Left lung (tissue), 10 donors: ENCODE data around the gene CXCL13. TPM values are rescaled to one million over a fixed set of nuclear protein-coding genes. Genes with fewer than 3 reads are reported as not detected.

ENCODE experiments used
- ATAC-seq: fragments of 200-7000 bp; cut with Tn5 transposase; one replicate; pipeline ENCODE4 v1.9.1; 2020; ENCODE audit warnings: moderate library complexity
- DNase-seq, 4 donors: peaks; one replicate each; pipeline ENCODE4 v3.0.0-alpha.2; 2013 to 2020
- H3K27ac ChIP-seq, 2 donors: fragments of 200-600 bp; sonication (generic) in 1 of 2; one replicate each; pipeline versions ENCODE4 v1.5.0 to v1.8.0; 2020 to 2021
- H3K27me3 ChIP-seq, 2 donors: fragments of 200-600 bp; sonication (generic) in 1 of 2; one replicate each; pipeline versions ENCODE4 v1.5.0 to v1.8.0; 2020 to 2021
- H3K36me3 ChIP-seq, 2 donors: fragments of 200-600 bp; sonication (generic) in 1 of 2; one replicate each; pipeline versions ENCODE4 v1.5.0 to v1.8.0; 2020 to 2021
- H3K4me1 ChIP-seq, 2 donors: fragments of 200-600 bp; one replicate each; pipeline ENCODE4 v1.8.0; 2021
- H3K4me3 ChIP-seq, 2 donors: fragments of 200-600 bp; sonication (generic) in 1 of 2; one replicate each; pipeline versions ENCODE4 v1.5.0 to v1.8.0; 2020 to 2021; ENCODE audit warnings: mild to moderate bottlenecking in 1 of 2
- H3K9me3 ChIP-seq, 2 donors: fragments of 200-600 bp; sonication (generic) in 1 of 2; one replicate each; pipeline versions ENCODE4 v1.5.0 to v1.8.0; 2020 to 2021
- intact Hi-C, 2 donors: fragments of 100-400 bp; cut with DNase I; formaldehyde crosslinking; loops; one replicate each; pipeline versions ENCODE4 v1.11.2 to v1.14.2; 2022
- polyA plus RNA-seq, 6 donors: library from polyadenylated mRNA; unstranded; fragments of 120-200 nt; gene quantifications; one replicate each; pipeline ENCODE4 v1.2.1, GENCODE V29; 2013; ENCODE audit not compliant: insufficient read length in 6 of 6
- total RNA-seq, 2 donors: library from RNA; stranded (reverse); fragmentation: NEBNext Ultra II Directional; extraction: Animal tissue kit (Norgen Biotek cat#: 25700); gene quantifications; one replicate each; pipeline ENCODE4 v1.2.1, GENCODE V29; 2021
- TF ChIP-seq, protein P1 (sequence below), 2 donors: fragments of 200-600 bp; sonication (generic) in 1 of 2; IDR thresholded peaks; one replicate each; pipeline versions ENCODE4 v1.5.0 to v1.8.0; 2021; ENCODE audit warnings: antibody characterized with exemption in 2 of 2
- donor health status: DM: no; HTN: yes; CAD: no.
- donor health status: DM: no; HTN: no; CAD: no.

CXCL13 gene
- total and polyA plus RNA-seq, 8 donors = 0.27 to 3.5 (median 0.58) TPM; not detected in 1

DNA sequence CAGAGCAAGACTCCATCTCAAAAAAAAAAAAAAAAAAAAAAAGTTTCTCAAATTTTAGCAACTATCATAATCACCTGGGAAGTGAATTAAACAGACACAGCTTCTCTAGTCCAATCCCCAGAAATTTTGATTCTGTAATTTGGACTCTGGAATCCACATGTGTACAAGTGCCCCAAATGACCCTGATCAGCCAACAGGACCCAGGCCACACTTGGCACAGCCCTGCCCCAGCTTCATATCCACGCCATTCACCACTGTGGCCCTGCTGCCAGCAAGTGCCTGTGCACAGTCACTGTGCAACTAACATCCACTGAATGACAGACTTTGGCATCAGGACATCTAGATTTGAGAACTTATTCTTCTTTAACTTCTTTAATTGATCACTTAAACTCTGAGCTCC is 14.1 kb upstream of the CXCL13 start:
- Histone ChIP-seq H3K4me3 (no peak overlapping the region), H3K27me3 (peaks cover 0 to 8% of the 10 kb centered on the region in 2 donors), H3K4me1 (no peaks in the 10 kb centered on the region), H3K36me3 (no peaks in the 10 kb centered on the region), H3K9me3 (no peaks in the 10 kb centered on the region), H3K27ac (no peak overlapping the region)
- intact Hi-C loops = loop anchor here in 1 of 2 donors (10.0 kb wide), 1 partner anchor 117 kb away; no protein-coding TSS in a partner anchor
- no peak for DNase-seq
- ATAC-seq = no peak
- TF ChIP-seq, protein P1, sequence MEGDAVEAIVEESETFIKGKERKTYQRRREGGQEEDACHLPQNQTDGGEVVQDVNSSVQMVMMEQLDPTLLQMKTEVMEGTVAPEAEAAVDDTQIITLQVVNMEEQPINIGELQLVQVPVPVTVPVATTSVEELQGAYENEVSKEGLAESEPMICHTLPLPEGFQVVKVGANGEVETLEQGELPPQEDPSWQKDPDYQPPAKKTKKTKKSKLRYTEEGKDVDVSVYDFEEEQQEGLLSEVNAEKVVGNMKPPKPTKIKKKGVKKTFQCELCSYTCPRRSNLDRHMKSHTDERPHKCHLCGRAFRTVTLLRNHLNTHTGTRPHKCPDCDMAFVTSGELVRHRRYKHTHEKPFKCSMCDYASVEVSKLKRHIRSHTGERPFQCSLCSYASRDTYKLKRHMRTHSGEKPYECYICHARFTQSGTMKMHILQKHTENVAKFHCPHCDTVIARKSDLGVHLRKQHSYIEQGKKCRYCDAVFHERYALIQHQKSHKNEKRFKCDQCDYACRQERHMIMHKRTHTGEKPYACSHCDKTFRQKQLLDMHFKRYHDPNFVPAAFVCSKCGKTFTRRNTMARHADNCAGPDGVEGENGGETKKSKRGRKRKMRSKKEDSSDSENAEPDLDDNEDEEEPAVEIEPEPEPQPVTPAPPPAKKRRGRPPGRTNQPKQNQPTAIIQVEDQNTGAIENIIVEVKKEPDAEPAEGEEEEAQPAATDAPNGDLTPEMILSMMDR (IDR thresholded peaks at IDR 0.05) = no peak

DNA sequence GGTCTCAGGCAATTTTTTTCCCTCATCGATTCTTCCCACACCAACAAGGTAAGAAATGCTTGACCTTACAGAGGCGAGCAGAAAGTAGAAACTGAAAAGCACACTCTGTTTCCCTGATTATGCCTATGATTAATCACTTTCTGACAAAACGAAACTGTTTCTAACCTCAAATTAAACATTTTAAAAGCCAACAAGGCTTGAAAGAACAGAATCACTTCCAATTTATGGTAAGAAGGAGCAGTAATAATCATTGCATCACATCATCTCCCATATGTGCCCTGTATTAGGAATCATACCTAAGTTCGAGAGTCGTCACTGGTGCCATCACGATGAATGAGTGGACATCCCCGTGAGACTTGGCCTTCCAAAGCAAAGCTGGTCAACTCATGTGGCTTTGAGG is 12.5 kb upstream of the CXCL13 start:
- TF ChIP-seq, protein P1 (IDR thresholded peaks at IDR 0.05) = no peak
- Histone ChIP-seq H3K4me3 (no peak overlapping the region), H3K27me3 (peaks cover 0 to 8% of the 10 kb centered on the region in 2 donors), H3K9me3 (no peaks in the 10 kb centered on the region), H3K4me1 (no peaks in the 10 kb centered on the region), H3K27ac (no peak overlapping the region), H3K36me3 (no peaks in the 10 kb centered on the region)
- no peak for ATAC-seq
- intact Hi-C loops = loop anchor here in 1 of 2 donors (10.0 kb wide), 1 partner anchor 118 kb away; no protein-coding TSS in a partner anchor
- no peak for DNase-seq

DNA sequence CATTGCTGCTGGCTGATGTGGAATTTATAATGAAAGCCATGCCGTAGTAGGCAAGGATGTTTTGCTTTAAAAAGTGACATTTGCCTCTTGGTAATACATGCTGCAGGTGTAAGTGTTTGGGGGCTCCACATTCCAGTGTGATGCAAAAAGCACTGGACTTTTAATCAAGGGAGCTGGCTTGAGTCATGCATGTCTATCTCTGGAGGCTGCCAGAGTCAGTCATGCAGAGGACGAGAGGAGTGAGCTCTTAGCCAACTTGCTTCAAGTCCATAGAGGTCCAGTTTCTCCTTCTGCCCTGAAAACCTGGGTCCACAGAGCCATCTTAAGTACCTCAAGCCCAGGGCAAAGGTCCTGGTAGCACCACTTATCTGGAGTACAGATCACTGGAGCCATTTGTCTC is 11.6 kb upstream of the CXCL13 start:
- no peaks in the 10 kb centered on the region for H3K36me3 ChIP-seq
- peaks cover 0 to 8% of the 10 kb centered on the region in 2 donors for H3K27me3 ChIP-seq
- H3K4me3 ChIP-seq = no peak overlapping the region
- H3K4me1 ChIP-seq = no peaks in the 10 kb centered on the region
- H3K27ac ChIP-seq = no peak overlapping the region
- H3K9me3 ChIP-seq = no peaks in the 10 kb centered on the region
- TF ChIP-seq, protein P1 (IDR thresholded peaks at IDR 0.05) = no peak
- ATAC-seq (no peak), DNase-seq (no peak)
- intact Hi-C loops = loop anchor here in 1 of 2 donors (10.0 kb wide), 1 partner anchor 119 kb away; no protein-coding TSS in a partner anchor

GRCh38 chr4:77595364-77595973 is 10.2 kb upstream of the CXCL13 start:
- Histone ChIP-seq H3K9me3 (no peaks in the 10 kb centered on the region), H3K27ac (no peak overlapping the region), H3K4me1 (no peaks in the 10 kb centered on the region), H3K36me3 (no peaks in the 10 kb centered on the region), H3K4me3 (no peak overlapping the region), H3K27me3 (peaks cover 0 to 8% of the 10 kb centered on the region in 2 donors)
- TF ChIP-seq, protein P1 (IDR thresholded peaks at IDR 0.05) = no peak
- no peak for ATAC-seq
- intact Hi-C loops = loop anchor here in 1 of 2 donors (10.0 kb wide), 1 partner anchor 121 kb away; no protein-coding TSS in a partner anchor
- no peak for DNase-seq

GRCh38 chr4:77599378-77599777 is 6.2 kb upstream of the CXCL13 start:
- ATAC-seq = peak; percentile 39

More at GRCh38 chr4:77599378-77599777, 6.2 kb upstream of the CXCL13 start:
- Histone ChIP-seq H3K4me3 (no peak overlapping the region), H3K27me3 (peaks cover 0 to 8% of the 10 kb centered on the region in 2 donors), H3K4me1 (no peaks in the 10 kb centered on the region), H3K9me3 (no peaks in the 10 kb centered on the region), H3K36me3 (no peaks in the 10 kb centered on the region), H3K27ac (no peak overlapping the region)
- DNase-seq = no peak
- TF ChIP-seq, protein P1 (IDR thresholded peaks at IDR 0.05) = peak; percentile 40 to 58
- intact Hi-C loops = loop anchor here in 1 of 2 donors (10.0 kb wide), 1 partner anchor 125 kb away; no protein-coding TSS in a partner anchor
